ENCODE measurements around the gene SLC4A1. TPM values are rescaled to one million over a fixed set of nuclear protein-coding genes. Genes with fewer than 3 reads are reported as not detected.

SLC4A1 gene
- polyA plus RNA-seq, 1 of the 3 experiments (the other 2 are of a cell fraction) = not detected

- no peak overlapping the region for H3K4me3 ChIP-seq (ENCODE audit: low read depth in 2 of 2, low read length in 1 of 2)
- no peaks in the 10 kb centered on the region for H3K9me2 ChIP-seq
- H4K20me1 ChIP-seq (ENCODE audit: insufficient read depth) = no peaks in the 10 kb centered on the region
- no peak overlapping the region for H3K9ac ChIP-seq
- no peak for DNase-seq
- WGBS (ENCODE audit: low lambda C conversion rate) = 35% methylated on average over 8 of the region's 11 CpGs
- peaks cover 0 to 3% of the 10 kb centered on the region in 2 experiments; a peak in 1 of 4 replicates for H3K4me1 ChIP-seq (ENCODE audit: control insufficient read depth in 1 of 2, insufficient read depth in 2 of 2, low read depth in 1 of 2, low read length in 1 of 2)
- no peak overlapping the region for H3K4me2 ChIP-seq
- no peaks in the 10 kb centered on the region for H3K9me3 ChIP-seq
- H3K79me2 ChIP-seq (ENCODE audit: insufficient read depth) = no peaks in the 10 kb centered on the region
- TF ChIP-seq POLR2AphosphoS5 (IDR thresholded peaks at IDR 0.05; ENCODE audit: low read depth, low read length) = no peak
- TF ChIP-seq FOSL2 (IDR thresholded peaks at IDR 0.05; ENCODE audit: borderline replicate concordance, low read depth) = no peak
- no peak for TF ChIP-seq NRF1 (IDR thresholded peaks at IDR 0.05; ENCODE audit: low read depth, low read length)
- no peak for TF ChIP-seq USF2 (IDR thresholded peaks at IDR 0.05; ENCODE audit: borderline replicate concordance, low read depth, low read length)
- no peak for TF ChIP-seq PBX3 (IDR thresholded peaks at IDR 0.05)
- TF ChIP-seq CTCF (IDR thresholded peaks at IDR 0.05) = no peak
- no peak for TF ChIP-seq TEAD4 (IDR thresholded peaks at IDR 0.05; ENCODE audit: borderline replicate concordance, insufficient read depth)
- no peak for TF ChIP-seq RXRA (IDR thresholded peaks at IDR 0.05; ENCODE audit: borderline replicate concordance, low read depth)
- no peak for TF ChIP-seq MAX (IDR thresholded peaks at IDR 0.05; ENCODE audit: low read depth)
- no peak for TF ChIP-seq RFX5 (IDR thresholded peaks at IDR 0.05; ENCODE audit: low read length)
- TF ChIP-seq TCF12 (IDR thresholded peaks at IDR 0.05) = no peak
- TF ChIP-seq, protein P1, sequence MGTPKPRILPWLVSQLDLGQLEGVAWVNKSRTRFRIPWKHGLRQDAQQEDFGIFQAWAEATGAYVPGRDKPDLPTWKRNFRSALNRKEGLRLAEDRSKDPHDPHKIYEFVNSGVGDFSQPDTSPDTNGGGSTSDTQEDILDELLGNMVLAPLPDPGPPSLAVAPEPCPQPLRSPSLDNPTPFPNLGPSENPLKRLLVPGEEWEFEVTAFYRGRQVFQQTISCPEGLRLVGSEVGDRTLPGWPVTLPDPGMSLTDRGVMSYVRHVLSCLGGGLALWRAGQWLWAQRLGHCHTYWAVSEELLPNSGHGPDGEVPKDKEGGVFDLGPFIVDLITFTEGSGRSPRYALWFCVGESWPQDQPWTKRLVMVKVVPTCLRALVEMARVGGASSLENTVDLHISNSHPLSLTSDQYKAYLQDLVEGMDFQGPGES (IDR thresholded peaks at IDR 0.05; ENCODE audit: low read depth, low read length) = no peak
- no peak for TF ChIP-seq USF1 (IDR thresholded peaks at IDR 0.05; ENCODE audit: borderline replicate concordance, low read depth)
- H3K36me3 ChIP-seq (replicated peaks in 1 of 2; ENCODE audit: control insufficient read depth in 1 of 2, insufficient read depth in 2 of 2, low read length in 1 of 2) = no peaks in the 10 kb centered on the region
- ChIA-PET POLR2A (no interaction called here), CTCF (interaction anchor here (0.7 to 1.5 kb wide), 3 partner anchors 40 to 270 kb away, joined by 3 to 4 read pairs (median 3); no protein-coding TSS in a partner anchor)
- H2AFZ ChIP-seq (ENCODE audit: low read depth) = no peak overlapping the region
- H3F3A ChIP-seq (replicated peaks; ENCODE audit: insufficient read depth) = no peaks in the 10 kb centered on the region
- no peak overlapping the region for H3K27ac ChIP-seq (ENCODE audit: low read depth in 2 of 2, low read length in 1 of 2)
- H3K27me3 ChIP-seq (ENCODE audit: insufficient read depth) = no peaks in the 10 kb centered on the region
Observed at GRCh38 chr17:44262654-44263225, 5.2 kb downstream of the SLC4A1 start.
